IMR-90 (cell line): ENCODE results near the gene S100A8. TPM values are rescaled to one million over a fixed set of nuclear protein-coding genes. Genes with fewer than 3 reads are reported as not detected.

ENCODE experiments used
- ATAC-seq: fragments of 200-7000 bp; cut with Tn5 transposase; 2 replicates; pipeline ENCODE4 v1.9.1; 2020; ENCODE audit warnings: low read depth, mild to moderate bottlenecking, moderate library complexity
- BruUV-seq: library from RNA; stranded (reverse); fragments of 400-500 nt; replicated peaks from 2 replicates; lab custom pipeline; 2021; lab: Mats Ljungman, UMichigan
- CTCF ChIA-PET: fragments of 300-600 bp; formaldehyde crosslinking; extraction: SDS; loops from one replicate; lab custom pipeline; 2021; ENCODE audit warnings: antibody characterized with exemption; lab: Yijun Ruan, JAX
- POLR2A ChIA-PET: fragments of 300-600 bp; sonication (Branson Sonifier 250); formaldehyde crosslinking; loops from one replicate; lab custom pipeline; 2022; ENCODE audit warnings: antibody characterized with exemption; ENCODE audit not compliant: unreplicated experiment; lab: Charles Lee
- DNase-seq: peaks from one replicate; pipeline ENCODE4 v3.0.0; 2013
- H2AFZ ChIP-seq: replicated peaks from 2 replicates; pipeline ENCODE3; 2013; ENCODE audit warnings: low read length, mild to moderate bottlenecking; ENCODE audit not compliant: poor library complexity
- H2AK5ac ChIP-seq: 2 replicates; pipeline ENCODE4 v1.6.1; 2013; ENCODE audit warnings: low read depth, low read length, inconsistent platforms
- H2AK9ac ChIP-seq: replicated peaks from 2 replicates; pipeline ENCODE3; 2013; ENCODE audit warnings: mild to moderate bottlenecking, low read depth, low read length, moderate library complexity; ENCODE audit not compliant: poor library complexity
- H2BK120ac ChIP-seq: 2 replicates; pipeline ENCODE4 v1.6.1; 2013; ENCODE audit warnings: low read depth, low read length, inconsistent platforms
- H2BK15ac ChIP-seq: 3 replicates; pipeline ENCODE4 v1.6.1; 2013; ENCODE audit warnings: low read depth, low read length, inconsistent platforms
- H2BK20ac ChIP-seq: 2 replicates; pipeline ENCODE4 v1.6.1; 2013; ENCODE audit warnings: low read depth, mild to moderate bottlenecking, inconsistent platforms, low read length, moderate library complexity
- H2BK5ac ChIP-seq: 2 replicates; pipeline ENCODE4 v1.6.1; 2013; ENCODE audit warnings: mild to moderate bottlenecking, low read depth, low read length, inconsistent platforms; ENCODE audit not compliant: poor library complexity, severe bottlenecking
- H3K14ac ChIP-seq: replicated peaks from 2 replicates; pipeline ENCODE4 v1.6.1; 2013; ENCODE audit warnings: low read depth, low read length, inconsistent platforms
- H3K18ac ChIP-seq: 2 replicates; pipeline ENCODE4 v1.6.1; 2013; ENCODE audit warnings: low read depth, low read length, control low read depth
- H3K23ac ChIP-seq: 2 replicates; pipeline ENCODE4 v1.6.1; 2013; ENCODE audit warnings: low read depth, low read length, inconsistent platforms
- H3K27ac ChIP-seq: 2 replicates; pipeline ENCODE4 v1.5.1; 2013; ENCODE audit warnings: mild to moderate bottlenecking, control low read depth, low read length; ENCODE audit not compliant: insufficient read depth
- H3K27me3 ChIP-seq: 2 replicates; pipeline ENCODE4 v1.6.1; 2013; ENCODE audit warnings: low read length; ENCODE audit not compliant: control insufficient read depth, insufficient read depth
- H3K36me3 ChIP-seq: 2 replicates; pipeline ENCODE4 v1.6.1; 2013; ENCODE audit warnings: low read length, mixed read lengths; ENCODE audit not compliant: control insufficient read depth, insufficient read depth
- H3K4ac ChIP-seq: 2 replicates; pipeline ENCODE4 v1.6.1; 2013; ENCODE audit warnings: low read depth, low read length, inconsistent platforms
- H3K4me1 ChIP-seq: 2 replicates; pipeline ENCODE4 v1.6.1; 2013; ENCODE audit warnings: low read length, mixed read lengths; ENCODE audit not compliant: control insufficient read depth, insufficient read depth
- H3K4me2 ChIP-seq: 2 replicates; pipeline ENCODE4 v1.6.1; 2013; ENCODE audit warnings: low read depth, mild to moderate bottlenecking, control low read depth, low read length, moderate library complexity
- H3K4me3 ChIP-seq: 2 replicates; pipeline ENCODE4 v1.5.1; 2013; ENCODE audit warnings: low read depth, mild to moderate bottlenecking, control low read depth, low read length, moderate library complexity; ENCODE audit not compliant: insufficient read depth
- H3K56ac ChIP-seq: 2 replicates; pipeline ENCODE4 v1.6.1; 2013; ENCODE audit warnings: low read length, inconsistent platforms; ENCODE audit not compliant: insufficient read depth; ENCODE audit errors: extremely low read depth
- H3K79me1 ChIP-seq, 2 experiments: 2 replicates each; pipeline ENCODE4 v1.6.1; 2013; ENCODE audit warnings: low read length in 2 of 2, inconsistent platforms in 1 of 2, low read depth in 1 of 2
- H3K9ac ChIP-seq: 2 replicates; pipeline ENCODE4 v1.6.1; 2013; ENCODE audit warnings: low read depth, low read length, control low read depth
- H3K9me1 ChIP-seq: 2 replicates; pipeline ENCODE4 v1.6.1; 2013; ENCODE audit warnings: low read length, inconsistent platforms; ENCODE audit not compliant: insufficient read depth
- H3K9me3 ChIP-seq: 2 replicates; pipeline ENCODE4 v1.6.1; 2013; ENCODE audit warnings: low read length; ENCODE audit not compliant: control insufficient read depth, insufficient read depth
- H4K20me1 ChIP-seq: 2 replicates; pipeline ENCODE4 v1.6.1; 2013; ENCODE audit warnings: low read length, inconsistent platforms; ENCODE audit not compliant: insufficient read depth
- H4K5ac ChIP-seq: 2 replicates; pipeline ENCODE4 v1.6.1; 2013; ENCODE audit warnings: mild to moderate bottlenecking, low read depth, low read length, control low read depth
- H4K8ac ChIP-seq, 2 experiments: 2 replicates each; pipeline ENCODE4 v1.6.1; 2013; ENCODE audit warnings: low read depth in 2 of 2, low read length in 2 of 2, control low read depth in 1 of 2, inconsistent platforms in 1 of 2
- H4K91ac ChIP-seq: 2 replicates; pipeline ENCODE4 v1.6.1; 2013; ENCODE audit warnings: low read depth, low read length, inconsistent platforms; ENCODE audit not compliant: insufficient read depth
- BHLHE40 ChIP-seq: fragments of 150-350 bp; IDR thresholded peaks from 2 replicates; pipeline ENCODE4 v1.6.1; 2016; ENCODE audit warnings: mild to moderate bottlenecking, low read depth, low read length
- CHD1 ChIP-seq: IDR thresholded peaks from 2 replicates; pipeline ENCODE4 v1.6.1; 2012; ENCODE audit warnings: low read depth, low read length, improper control_type of control experiment
- CTCF ChIP-seq: conservative IDR thresholded peaks from 2 replicates; pipeline ENCODE4 v1.5.1; 2012; ENCODE audit warnings: mild to moderate bottlenecking, low read depth, low read length, improper control_type of control experiment
- FOS ChIP-seq: fragments of 150-350 bp; IDR thresholded peaks from 2 replicates; pipeline ENCODE4 v1.6.1; 2016; ENCODE audit warnings: low read depth, low read length
- MAFK ChIP-seq: IDR thresholded peaks from 2 replicates; pipeline ENCODE4 v1.6.1; 2012; ENCODE audit warnings: low read depth, low read length, improper control_type of control experiment
- MAZ ChIP-seq: IDR thresholded peaks from 2 replicates; pipeline ENCODE4 v1.6.1; 2012; ENCODE audit warnings: low read depth, mild to moderate bottlenecking, low read length, improper control_type of control experiment, moderate library complexity, borderline replicate concordance
- MXI1 ChIP-seq: IDR thresholded peaks from 2 replicates; pipeline ENCODE4 v1.6.1; 2012; ENCODE audit warnings: low read depth, mild to moderate bottlenecking, low read length, moderate library complexity, borderline replicate concordance
- SMC3 ChIP-seq: fragments of 150-350 bp; IDR thresholded peaks from 2 replicates; pipeline ENCODE4 v1.6.1; 2016; ENCODE audit warnings: low read depth, mild to moderate bottlenecking, antibody characterized with exemption, low read length, moderate library complexity
- WGBS, 2 experiments: methylation state at CpG; one replicate each; pipeline versions ENCODE4 v1.1.5 to v1.1.7; 2013; ENCODE audit warnings: missing lambda C conversion rate in 2 of 2; ENCODE audit not compliant: insufficient read length in 1 of 2; ENCODE audit errors: extremely low coverage in 2 of 2; 5-methylcytosine and 5-hydroxymethylcytosine counted together
- dilution Hi-C: fragments of 300-500 bp; cut with HindIII; formaldehyde crosslinking; loops from one replicate; pipeline ENCODE4 v1.14.3; 2018; ENCODE audit warnings: low sequenced_read_pairs; ENCODE audit not compliant: unreplicated experiment
- in situ Hi-C: fragments of 300-500 bp; cut with MboI; formaldehyde crosslinking; loops from 3 replicates; pipeline ENCODE4 v1.14.3; 2019; ENCODE audit warnings: low sequenced_read_pairs, inconsistent platforms, mixed read lengths
- intact Hi-C: fragments of 100-400 bp; cut with micrococcal nuclease; formaldehyde crosslinking; loops from 2 replicates; pipeline ENCODE4 v1.10.0; 2022
- polyA plus RNA-seq, 3 experiments: library from polyadenylated mRNA; depleted of rRNA; stranded (reverse); fragments of >200 nt; gene quantifications; 2 replicates each; pipeline ENCODE4 v1.2.3, GENCODE V29; 2012; ENCODE audit warnings: low replicate concordance in 1 of 3
- total RNA-seq: library from RNA; depleted of rRNA; stranded (reverse); fragments of >200 nt; gene quantifications from 2 replicates; pipeline ENCODE4 v1.2.3, GENCODE V29; 2012

S100A8 gene
- total and polyA plus RNA-seq, 2 of the 4 experiments (the other 2 are of a cell fraction): not detected

- H3K18ac ChIP-seq: no peak overlapping the region
- H2BK20ac ChIP-seq: no peak overlapping the region
- no peaks in the 10 kb centered on the region for H3K9me1 ChIP-seq
- BruUV-seq: no TSS peak
- H4K5ac ChIP-seq: no peak overlapping the region
- H3K4me1 ChIP-seq: no peaks in the 10 kb centered on the region
- in situ Hi-C loops: no loop called here
- ChIA-PET CTCF (no interaction called here), POLR2A (no interaction called here)
- ATAC-seq (no peak), DNase-seq (no peak)
- no peak overlapping the region for H4K8ac ChIP-seq
- no peak overlapping the region for H3K14ac ChIP-seq
- dilution Hi-C loops: no loop called here
- TF ChIP-seq MAFK: no peak
- no peak for TF ChIP-seq CHD1
- no peak for TF ChIP-seq SMC3
- TF ChIP-seq CTCF: no peak
- no peak for TF ChIP-seq FOS
- no peak for TF ChIP-seq BHLHE40
- TF ChIP-seq MAZ: no peak
- no peak for TF ChIP-seq MXI1
- no peak overlapping the region for H3K4ac ChIP-seq
- no peaks in the 10 kb centered on the region for H3K9me3 ChIP-seq
- 0 out of 2 replicates have a peak, but pooled peaks cover 2% of the 10 kb centered on the region for H3K27me3 ChIP-seq
- no peak overlapping the region for H2AK9ac ChIP-seq
- no peaks in the 10 kb centered on the region for H3K79me1 ChIP-seq
- H2BK5ac ChIP-seq: no peak overlapping the region
- H2BK15ac ChIP-seq: no peak overlapping the region
- no peaks in the 10 kb centered on the region for H4K20me1 ChIP-seq
- H3K4me3 ChIP-seq: no peak overlapping the region
- intact Hi-C loops: no loop called here
- H3K23ac ChIP-seq: no peak overlapping the region
- no peaks in the 10 kb centered on the region for H3K36me3 ChIP-seq
- H2BK120ac ChIP-seq: no peak overlapping the region
- no peak overlapping the region for H3K4me2 ChIP-seq
- H3K27ac ChIP-seq: no peak overlapping the region
- H3K9ac ChIP-seq: no peak overlapping the region
- H4K91ac ChIP-seq: no peak overlapping the region
- no peak overlapping the region for H3K56ac ChIP-seq
- no peak overlapping the region for H2AFZ ChIP-seq
- no CpG with 5 or more reads among the region's 1 CpG for WGBS, 2 experiments
- no peak overlapping the region for H2AK5ac ChIP-seq
Measured at GRCh38 chr1:153371231-153371630, 19.6 kb downstream of the S100A8 start.
